Stimulated activated memory B cell treated with anti-CD40 and anti-IgM and Interleukin-4, amounts not matched to agents 10 μg/mL and 1 μg/mL and 100 μg/mL, for 72 hours (primary cell): Measurements from ENCODE around the gene IRAK1BP1.
A peak's percentile ranks its signal among the peaks of the same experiment; 100 is the strongest.
"Not testable (repeated sequence)": the region's sequence is repeated elsewhere in the genome, so short reads cannot be mapped to it uniquely, and the experiment has no call there.

Experiments used
- ATAC-seq: fragments of 150-1000 bp; cut with Tn5 transposase; 2 replicates; pipeline ENCODE4 v1.10.0; 2021
- H3K27ac Mint-ChIP-seq: one replicate; pipeline ENCODE4 v1.8.0; 2022; ENCODE audit warnings: mild to moderate bottlenecking, mixed read lengths
- H3K27me3 Mint-ChIP-seq: one replicate; pipeline ENCODE4 v1.8.0; 2022; ENCODE audit warnings: mixed read lengths
- H3K36me3 Mint-ChIP-seq: one replicate; pipeline ENCODE4 v1.8.0; 2022; ENCODE audit warnings: mixed read lengths
- H3K4me1 Mint-ChIP-seq: one replicate; pipeline ENCODE4 v1.8.0; 2022; ENCODE audit warnings: mixed read lengths
- H3K4me3 Mint-ChIP-seq: one replicate; pipeline ENCODE4 v1.8.0; 2022; ENCODE audit warnings: mild to moderate bottlenecking, moderate library complexity, mixed read lengths
- H3K9me3 Mint-ChIP-seq: one replicate; pipeline ENCODE4 v1.8.0; 2022; ENCODE audit warnings: mixed read lengths

IRAK1BP1 gene

GRCh38 chr6:78861509-78861908 is 5.8 kb upstream of the IRAK1BP1 start:
- peaks cover 6% of the 10 kb centered on the region for H3K36me3 Mint-ChIP-seq
- H3K27ac Mint-ChIP-seq: no peak overlapping the region
- no peaks in the 10 kb centered on the region for H3K27me3 Mint-ChIP-seq
- no peaks in the 10 kb centered on the region for H3K4me1 Mint-ChIP-seq
- H3K9me3 Mint-ChIP-seq: peaks cover 2% of the 10 kb centered on the region
- no peak for ATAC-seq
- no peak overlapping the region for H3K4me3 Mint-ChIP-seq

GRCh38 chr6:78863576-78863975 is 3.8 kb upstream of the IRAK1BP1 start:
- Mint-ChIP-seq H3K9me3 (peaks cover 1% of the 10 kb centered on the region), H3K4me3 (no peak overlapping the region), H3K27me3 (no peaks in the 10 kb centered on the region), H3K27ac (no peak overlapping the region), H3K4me1 (peaks cover 6% of the 10 kb centered on the region), H3K36me3 (peaks cover 6% of the 10 kb centered on the region)
- no peak for ATAC-seq

DNA sequence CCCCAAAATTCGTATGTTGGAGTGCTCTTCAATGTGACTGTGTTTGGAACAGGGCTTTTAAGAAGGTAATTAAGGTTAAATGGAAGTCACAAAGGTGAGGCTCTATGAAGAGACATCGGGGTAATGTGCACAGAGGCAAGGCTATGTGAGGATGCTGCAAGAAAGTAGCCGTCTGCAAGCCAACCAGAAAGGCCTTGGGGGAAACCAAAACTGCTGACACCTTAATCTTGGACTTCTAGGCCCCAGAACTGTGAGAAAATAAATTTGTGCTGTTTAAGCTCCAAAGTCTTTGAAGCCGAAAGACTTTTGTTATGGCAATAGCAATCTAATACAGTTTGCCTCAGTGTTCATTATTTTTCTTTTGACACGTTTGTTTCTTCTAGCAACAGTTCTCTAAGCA is 2.4 kb upstream of the IRAK1BP1 start:
- Mint-ChIP-seq H3K36me3 (peaks cover 2% of the 10 kb centered on the region), H3K4me3 (no peak overlapping the region), H3K27me3 (no peaks in the 10 kb centered on the region), H3K9me3 (no peaks in the 10 kb centered on the region), H3K27ac (no peak overlapping the region), H3K4me1 (peaks cover 6% of the 10 kb centered on the region)
- ATAC-seq: no peak

DNA sequence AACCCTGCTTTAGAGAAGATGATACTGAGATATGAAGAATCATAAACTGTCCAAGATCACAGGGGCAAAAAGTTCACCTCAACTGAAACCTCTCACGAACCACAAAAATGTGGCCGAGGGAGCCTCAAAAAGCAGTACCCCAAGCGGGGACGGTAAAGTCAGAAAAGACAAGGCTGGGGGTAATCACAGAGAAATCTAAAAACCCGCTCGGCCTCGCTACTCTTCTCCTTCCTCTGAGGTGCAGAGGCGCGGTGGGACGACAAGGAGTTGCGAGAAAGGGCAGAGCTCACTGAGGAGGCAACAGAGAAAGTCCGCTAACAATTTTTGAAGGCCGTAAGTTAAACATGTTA is 356 bp upstream of the IRAK1BP1 start:
- H3K4me3 Mint-ChIP-seq: peak overlapping the region; percentile 95
- H3K27ac Mint-ChIP-seq: peak overlapping the region; percentile 96
- H3K27me3 Mint-ChIP-seq: no peaks in the 10 kb centered on the region

DNA sequence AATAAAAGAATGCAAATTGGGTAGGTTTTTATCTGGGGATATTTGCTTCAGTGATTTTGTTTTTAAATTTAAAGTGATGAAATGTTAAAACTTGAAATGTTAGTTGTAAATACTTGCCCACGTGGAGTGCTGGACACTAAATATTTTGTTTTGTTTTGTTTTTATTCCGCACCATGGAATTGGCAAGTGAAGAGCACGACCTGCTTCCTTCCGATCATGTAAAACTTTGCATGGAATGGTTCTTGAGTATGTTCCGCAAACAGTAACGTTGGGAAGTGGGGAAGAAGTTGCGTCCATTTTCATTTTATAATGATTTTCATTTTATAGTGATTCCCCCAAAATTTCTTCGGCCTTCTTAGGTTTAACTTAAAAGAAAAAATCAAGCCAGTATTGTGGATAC is 765 bp downstream of the IRAK1BP1 start:
- no peak for ATAC-seq
- peaks cover 14% of the 10 kb centered on the region for H3K36me3 Mint-ChIP-seq
- H3K4me1 Mint-ChIP-seq: peaks cover 6% of the 10 kb centered on the region
- H3K4me3 Mint-ChIP-seq: peak overlapping the region; percentile 95
- peak overlapping the region; percentile 96 for H3K27ac Mint-ChIP-seq
- H3K27me3 Mint-ChIP-seq: no peaks in the 10 kb centered on the region
- no peaks in the 10 kb centered on the region for H3K9me3 Mint-ChIP-seq

More for the DNA sequence above, 356 bp upstream of the IRAK1BP1 start:
- Mint-ChIP-seq H3K4me1 (peaks cover 6% of the 10 kb centered on the region), H3K9me3 (no peaks in the 10 kb centered on the region), H3K36me3 (peaks cover 14% of the 10 kb centered on the region)
- peak; percentile 65 for ATAC-seq

- H3K36me3 Mint-ChIP-seq: peaks cover 49% of the 10 kb centered on the region
- no peak overlapping the region for H3K27ac Mint-ChIP-seq
- no peaks in the 10 kb centered on the region for H3K27me3 Mint-ChIP-seq
- no peaks in the 10 kb centered on the region for H3K4me1 Mint-ChIP-seq
- H3K9me3 Mint-ChIP-seq: no peaks in the 10 kb centered on the region
- no peak overlapping the region for H3K4me3 Mint-ChIP-seq
- ATAC-seq: no peak
Observed at GRCh38 chr6:78875505-78875904, 8.2 kb downstream of the IRAK1BP1 start.

- Mint-ChIP-seq H3K4me1 (no peaks in the 10 kb centered on the region), H3K27me3 (no peaks in the 10 kb centered on the region), H3K4me3 (no peak overlapping the region), H3K36me3 (peaks cover 32% of the 10 kb centered on the region), H3K27ac (no peak overlapping the region), H3K9me3 (no peaks in the 10 kb centered on the region)
- ATAC-seq: no peak
Observed at GRCh38 chr6:78883651-78884050, 16.3 kb downstream of the IRAK1BP1 start.

- H3K27ac Mint-ChIP-seq, H3K4me3 Mint-ChIP-seq, H3K9me3 Mint-ChIP-seq: not testable (repeated sequence)
Observed at GRCh38 chr6:78889901-78890300, 22.6 kb downstream of the IRAK1BP1 start.

DNA sequence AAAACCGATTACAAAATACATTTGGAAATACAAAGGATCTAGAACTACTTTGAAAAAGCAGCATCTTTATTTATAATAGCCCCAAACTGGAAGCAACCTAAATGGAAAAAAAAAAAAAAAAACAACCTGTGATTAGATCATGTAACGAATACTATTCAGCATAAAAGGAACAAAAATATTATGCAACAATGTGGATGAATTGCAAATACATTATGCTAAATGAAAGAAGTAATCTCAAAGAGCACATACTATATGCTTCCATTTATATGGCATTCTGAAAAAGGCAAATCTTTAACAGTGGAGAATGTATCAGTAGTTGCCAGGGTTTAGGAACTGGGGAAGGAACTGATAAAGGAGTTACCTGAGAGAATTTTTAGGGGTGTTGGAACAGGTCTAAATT is 28.9 kb downstream of the IRAK1BP1 start:
- Mint-ChIP-seq H3K36me3 (peaks cover 7% of the 10 kb centered on the region), H3K4me1 (no peaks in the 10 kb centered on the region)
- no peak for ATAC-seq

More at GRCh38 chr6:78889901-78890300, 22.6 kb downstream of the IRAK1BP1 start:
- not testable (repeated sequence) for ATAC-seq, H3K27me3 Mint-ChIP-seq, H3K4me1 Mint-ChIP-seq
- peaks cover 29% of the 10 kb centered on the region for H3K36me3 Mint-ChIP-seq

GRCh38 chr6:78908621-78909020 is 41.3 kb downstream of the IRAK1BP1 start:
- Mint-ChIP-seq H3K27me3 (peaks cover 39% of the 10 kb centered on the region), H3K27ac (no peak overlapping the region), H3K36me3 (peaks cover 8% of the 10 kb centered on the region), H3K9me3 (peaks cover 2% of the 10 kb centered on the region), H3K4me3 (no peak overlapping the region), H3K4me1 (peaks cover 16% of the 10 kb centered on the region)
- ATAC-seq: no peak

More for the DNA sequence above, 28.9 kb downstream of the IRAK1BP1 start:
- H3K27ac Mint-ChIP-seq: no peak overlapping the region
- H3K4me3 Mint-ChIP-seq: no peak overlapping the region
- H3K27me3 Mint-ChIP-seq: no peaks in the 10 kb centered on the region
- peaks cover 2% of the 10 kb centered on the region for H3K9me3 Mint-ChIP-seq

DNA sequence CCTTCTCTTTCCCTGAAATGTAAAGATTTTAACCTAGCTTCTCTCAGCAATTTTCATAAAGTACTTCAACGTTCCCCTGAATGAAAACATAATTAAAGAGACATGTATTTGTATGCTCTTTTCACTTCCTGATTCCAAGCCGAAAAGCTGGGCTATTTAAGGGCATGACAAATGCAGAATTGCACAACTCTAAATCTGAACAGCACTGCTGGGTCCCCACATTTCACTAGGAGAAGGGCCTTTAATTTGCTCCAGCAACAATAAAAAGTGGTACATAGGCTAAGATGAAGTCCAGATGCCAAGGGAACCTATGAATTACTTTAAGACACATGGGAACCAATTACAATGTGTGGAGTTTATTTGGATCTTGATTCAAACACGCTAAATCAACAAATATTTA is 42.0 kb downstream of the IRAK1BP1 start:
- Mint-ChIP-seq H3K27ac (no peak overlapping the region), H3K4me1 (peaks cover 16% of the 10 kb centered on the region), H3K9me3 (peaks cover 2% of the 10 kb centered on the region), H3K4me3 (no peak overlapping the region), H3K27me3 (peaks cover 39% of the 10 kb centered on the region), H3K36me3 (peaks cover 8% of the 10 kb centered on the region)
- no peak for ATAC-seq

- no peak for ATAC-seq
- Mint-ChIP-seq H3K27me3 (peaks cover 39% of the 10 kb centered on the region), H3K4me1 (peaks cover 16% of the 10 kb centered on the region), H3K9me3 (peaks cover 2% of the 10 kb centered on the region), H3K36me3 (peaks cover 8% of the 10 kb centered on the region), H3K4me3 (no peak overlapping the region), H3K27ac (no peak overlapping the region)
Observed at GRCh38 chr6:78910010-78910409, 42.7 kb downstream of the IRAK1BP1 start.

GRCh38 chr6:78910591-78911171 is 43.3 kb downstream of the IRAK1BP1 start:
- peaks cover 16% of the 10 kb centered on the region for H3K4me1 Mint-ChIP-seq
- peak; percentile 41 for ATAC-seq
- peaks cover 5% of the 10 kb centered on the region for H3K9me3 Mint-ChIP-seq
- peaks cover 8% of the 10 kb centered on the region for H3K36me3 Mint-ChIP-seq
- H3K27me3 Mint-ChIP-seq: peaks cover 39% of the 10 kb centered on the region
- peak overlapping the region; percentile 69 for H3K4me3 Mint-ChIP-seq
- H3K27ac Mint-ChIP-seq: no peak overlapping the region

DNA sequence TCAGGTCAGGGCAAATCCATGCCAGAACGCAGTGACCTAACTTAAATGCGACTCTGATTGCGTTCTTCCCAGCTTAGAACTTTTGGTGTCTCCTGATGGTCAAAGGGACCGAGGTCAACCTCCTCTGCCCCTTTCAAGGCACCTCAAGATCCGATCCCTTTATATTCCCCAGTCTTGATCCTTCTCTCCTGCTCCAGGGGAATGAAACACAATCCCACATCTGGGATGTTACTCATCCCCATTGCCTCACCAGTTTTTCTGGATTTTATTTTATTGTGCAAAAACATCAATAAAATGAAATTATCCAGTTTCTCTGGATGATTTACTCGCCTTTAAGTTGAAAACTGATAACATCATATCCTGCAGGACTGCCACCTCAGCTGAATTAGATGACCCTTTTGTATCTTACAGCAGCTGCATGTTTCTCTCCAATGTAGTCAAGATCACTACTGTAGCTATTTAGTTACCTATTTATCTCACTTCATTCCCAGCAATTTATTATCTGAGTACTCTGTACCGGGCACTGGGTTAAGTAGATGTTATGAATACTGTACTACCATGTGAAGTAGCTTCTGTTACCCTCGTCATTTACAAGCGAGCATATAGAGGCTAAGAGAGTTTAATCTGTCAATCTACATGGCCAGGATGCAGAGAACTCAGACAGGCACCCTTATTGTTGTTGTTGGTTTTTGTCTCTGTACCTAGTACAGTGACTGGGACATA is 44.0 kb downstream of the IRAK1BP1 start:
- H3K4me3 Mint-ChIP-seq: peak overlapping the region; percentile 69
- ATAC-seq: no peak
- peaks cover 39% of the 10 kb centered on the region for H3K27me3 Mint-ChIP-seq
- H3K4me1 Mint-ChIP-seq: peaks cover 16% of the 10 kb centered on the region
- no peak overlapping the region for H3K27ac Mint-ChIP-seq
- H3K9me3 Mint-ChIP-seq: peaks cover 6% of the 10 kb centered on the region
- peaks cover 8% of the 10 kb centered on the region for H3K36me3 Mint-ChIP-seq

GRCh38 chr6:78916411-78916810 is 49.1 kb downstream of the IRAK1BP1 start:
- no peak overlapping the region for H3K27ac Mint-ChIP-seq
- H3K9me3 Mint-ChIP-seq: peaks cover 16% of the 10 kb centered on the region
- no peak for ATAC-seq
- H3K36me3 Mint-ChIP-seq: peaks cover 1% of the 10 kb centered on the region
- H3K27me3 Mint-ChIP-seq: peaks cover 9% of the 10 kb centered on the region
- H3K4me1 Mint-ChIP-seq: peaks cover under 1% of the 10 kb centered on the region
- H3K4me3 Mint-ChIP-seq: no peak overlapping the region

DNA sequence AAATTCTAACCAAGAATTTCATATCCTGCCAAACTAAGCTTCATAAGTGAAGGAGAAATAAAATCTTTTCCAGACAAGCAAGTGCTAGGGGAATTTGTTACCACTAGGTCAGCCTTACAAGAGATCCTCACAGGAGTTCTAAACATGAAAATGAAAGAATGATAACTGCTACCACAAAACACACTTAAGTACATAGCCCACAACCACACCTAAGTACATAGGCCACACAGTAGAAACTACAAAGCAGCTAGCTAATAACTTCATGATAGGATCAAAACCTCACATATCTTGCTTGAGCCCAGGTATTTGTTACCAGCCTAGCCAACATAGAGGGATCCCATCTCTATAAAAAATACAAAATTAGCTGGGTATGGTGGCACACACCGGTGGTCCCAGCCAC is 50.4 kb downstream of the IRAK1BP1 start:
- Mint-ChIP-seq H3K4me1 (no peaks in the 10 kb centered on the region), H3K36me3 (no peaks in the 10 kb centered on the region), H3K9me3 (peaks cover 22% of the 10 kb centered on the region), H3K4me3 (no peak overlapping the region), H3K27me3 (no peaks in the 10 kb centered on the region), H3K27ac (no peak overlapping the region)
- no peak for ATAC-seq
